Measurements from ENCODE around the gene EXOC3L4. TPM values are rescaled to one million over a fixed set of nuclear protein-coding genes. Genes with fewer than 3 reads are reported as not detected.

The EXOC3L4 gene
- total and polyA plus RNA-seq, 10 donors, result 2.0 to 39.2 (median 12.6) TPM

- DNase-seq, result peak; percentile 23
- Histone ChIP-seq H3K9me3 (no peaks in the 10 kb centered on the region), H3K27ac (no peak overlapping the region), H3K4me3 (no peak overlapping the region), H3K27me3 (replicated peaks in 1 of 7) (peaks cover 0 to 10% (median 0%) of the 10 kb centered on the region in 7 donors), H3K36me3 (no peaks in the 10 kb centered on the region), H3K4me1 (peaks cover 0 to 12% (median 0%) of the 10 kb centered on the region in 6 donors)
- TF ChIP-seq CTCF (IDR thresholded peaks at IDR 0.05 in 8 of 11, conservative IDR thresholded peaks at IDR 0.05 in 3 of 11) (no peak), POLR2AphosphoS5 (IDR thresholded peaks at IDR 0.05) (no peak), POLR2A (IDR thresholded peaks at IDR 0.05) (no peak)
- intact Hi-C loops (cut with DNase I; ENCODE audit: low total_unique reads), result no loop called here
- WGBS, 5 donors, result 89 to 94% (median 92%) methylated on average over 12 of the region's 12 CpGs
Measured at GRCh38 chr14:103064978-103065377, 29.5 kb upstream of the EXOC3L4 start.

- TF ChIP-seq CTCF (IDR thresholded peaks at IDR 0.05 in 8 of 11, conservative IDR thresholded peaks at IDR 0.05 in 3 of 11) (no peak), POLR2AphosphoS5 (IDR thresholded peaks at IDR 0.05) (no peak), POLR2A (IDR thresholded peaks at IDR 0.05) (no peak)
- 76 to 89% (median 82%) methylated on average over 7 of the region's 7 CpGs for WGBS, 5 donors
- Histone ChIP-seq H3K27ac (peak overlapping the region in 2 of 8 donors; percentile 23 to 27), H3K4me3 (no peak overlapping the region), H3K9me3 (no peaks in the 10 kb centered on the region), H3K36me3 (no peaks in the 10 kb centered on the region), H3K27me3 (replicated peaks in 1 of 7) (peaks cover 0 to 10% (median 0%) of the 10 kb centered on the region in 7 donors), H3K4me1 (peaks cover 0 to 19% (median 3%) of the 10 kb centered on the region in 6 donors)
- peak; percentile 34 for DNase-seq
- intact Hi-C loops (cut with DNase I; ENCODE audit: low total_unique reads), result no loop called here
Measured at GRCh38 chr14:103065861-103066260, 28.7 kb upstream of the EXOC3L4 start.

- Histone ChIP-seq H3K9me3 (no peaks in the 10 kb centered on the region), H3K4me1 (peaks cover 0 to 24% (median 7%) of the 10 kb centered on the region in 6 donors), H3K27me3 (replicated peaks in 1 of 7) (peaks cover 0 to 10% (median 0%) of the 10 kb centered on the region in 7 donors), H3K27ac (peak overlapping the region in 1 of 8 donors; percentile 23), H3K36me3 (no peaks in the 10 kb centered on the region), H3K4me3 (no peak overlapping the region)
- peak; percentile 35 for DNase-seq
- TF ChIP-seq POLR2AphosphoS5 (IDR thresholded peaks at IDR 0.05) (peak in 1 of 3 donors; percentile 68), CTCF (IDR thresholded peaks at IDR 0.05 in 8 of 11, conservative IDR thresholded peaks at IDR 0.05 in 3 of 11) (no peak), POLR2A (IDR thresholded peaks at IDR 0.05) (no peak)
- intact Hi-C loops (cut with DNase I; ENCODE audit: low total_unique reads), result no loop called here
- WGBS, 5 donors, result 52 to 78% (median 61%) methylated on average over 9 of the region's 9 CpGs
Measured at GRCh38 chr14:103066399-103066798, 28.1 kb upstream of the EXOC3L4 start.

- no peaks in the 10 kb centered on the region for H3K36me3 ChIP-seq
- 78 to 89% (median 84%) methylated on average over 8 of the region's 8 CpGs for WGBS, 5 donors
- intact Hi-C loops (cut with DNase I; ENCODE audit: low total_unique reads), result no loop called here
- no peak overlapping the region for H3K27ac ChIP-seq
- H3K27me3 ChIP-seq (replicated peaks in 1 of 7), result peaks cover 0 to 10% (median 0%) of the 10 kb centered on the region in 7 donors
- H3K4me1 ChIP-seq, result peaks cover 0 to 34% (median 15%) of the 10 kb centered on the region in 6 donors
- H3K4me3 ChIP-seq, result no peak overlapping the region
- TF ChIP-seq CTCF (IDR thresholded peaks at IDR 0.05 in 8 of 11, conservative IDR thresholded peaks at IDR 0.05 in 3 of 11) (no peak), POLR2AphosphoS5 (IDR thresholded peaks at IDR 0.05) (no peak)
- DNase-seq, result peak; percentile 15
- H3K9me3 ChIP-seq, result no peaks in the 10 kb centered on the region
Measured at GRCh38 chr14:103067231-103067954, 27.1 kb upstream of the EXOC3L4 start.
